Prostate gland (tissue), 2 donors: ENCODE results near the gene IL6. TPM values are rescaled to one million over a fixed set of nuclear protein-coding genes. Genes with fewer than 3 reads are reported as not detected.
A peak's percentile ranks its signal among the peaks of the same experiment; 100 is the strongest.
"Not testable (repeated sequence)": the region's sequence is repeated elsewhere in the genome, so short reads cannot be mapped to it uniquely, and the experiment has no call there.

ENCODE experiments used
- DNase-seq: peaks from one replicate; pipeline ENCODE4 v3.0.0-alpha.2; 2019; ENCODE audit warnings: low spot score
- H3K27ac ChIP-seq, 2 donors: fragments of 200-600 bp; sonication (generic); 2 replicates each; pipeline ENCODE4 v1.5.1; 2017 to 2019
- H3K27me3 ChIP-seq: fragments of 200-600 bp; sonication (generic); replicated peaks from 2 replicates; pipeline ENCODE4 v1.5.1; 2019; ENCODE audit not compliant: insufficient read depth
- H3K36me3 ChIP-seq, 2 donors: fragments of 200-600 bp; sonication (generic); 1 replicate in 1 of 2; 2 replicates in 1 of 2; pipeline versions ENCODE4 v1.5.1 to v1.8.1; 2017 to 2019
- H3K4me1 ChIP-seq: fragments of 200-600 bp; sonication (generic); replicated peaks from 2 replicates; pipeline ENCODE4 v1.5.1; 2019
- H3K4me3 ChIP-seq, 2 donors: fragments of 200-600 bp; sonication (generic); 2 replicates each; pipeline ENCODE4 v1.5.1; 2017 to 2019
- H3K9me3 ChIP-seq: fragments of 200-600 bp; sonication (generic); 2 replicates; pipeline ENCODE4 v1.5.1; 2017
- CTCF ChIP-seq, 4 experiments: fragments of 200-600 bp in 2 of 4; fragments of 450-650 bp in 2 of 4; sonication (generic) in 2 of 4; IDR thresholded peaks; 1 replicate in 3 of 4; 2 replicates in 1 of 4; pipeline ENCODE4 v1.5.1; 2016 to 2019; ENCODE audit warnings: antibody characterized with exemption in 4 of 4, mild to moderate bottlenecking in 2 of 4, moderate library complexity in 2 of 4
- POLR2A ChIP-seq: fragments of 450-650 bp; IDR thresholded peaks from one replicate; pipeline ENCODE4 v1.6.1; 2016; ENCODE audit warnings: antibody characterized with exemption, mild to moderate bottlenecking
- POLR2AphosphoS5 ChIP-seq: sonication (generic); formaldehyde crosslinking; IDR thresholded peaks from one replicate; pipeline ENCODE4 v1.6.1; 2017; ENCODE audit warnings: antibody characterized with exemption
- WGBS: methylation state at CpG from one replicate; pipeline ENCODE4 v1.1.5; 2018; 5-methylcytosine and 5-hydroxymethylcytosine counted together
- intact Hi-C: fragments of 100-400 bp; cut with DNase I; formaldehyde crosslinking; loops from one replicate; pipeline ENCODE4 v1.14.2; 2022
- total RNA-seq, 2 donors: library from RNA; depleted of rRNA; stranded (reverse); fragments of >200 nt; gene quantifications; one replicate each; pipeline ENCODE4 v1.1.0, GENCODE V29; 2016

Gene IL6
- total RNA-seq, result not detected

GRCh38 chr7:22726907-22727713, at the start of gene IL6:
Gene IL6 (plus strand): TSS chr7:22727200. CDS start chr7:22727263, 63 bp downstream.
- peak; percentile 14 for DNase-seq
- H3K4me3 ChIP-seq, result no peak within 1 kb of the TSS
- TF ChIP-seq POLR2A (no peak), CTCF (IDR thresholded peaks at IDR 0.05) (no peak), POLR2AphosphoS5 (no peak)
- no peaks in the 10 kb centered on the region for H3K27me3 ChIP-seq
- H3K27ac ChIP-seq, result no peak within 1 kb of the TSS
- WGBS, result 32% methylated on average over 28 of the region's 28 CpGs
- intact Hi-C loops, result loop anchor here (2.0 to 5.0 kb wide), 2 partner anchors 166 to 330 kb away; no protein-coding TSS in a partner anchor
- H3K36me3 ChIP-seq, result no peaks in the 10 kb centered on the region
- no peaks in the 10 kb centered on the region for H3K4me1 ChIP-seq
- no peaks in the 10 kb centered on the region for H3K9me3 ChIP-seq

- H3K9me3 ChIP-seq, H3K36me3 ChIP-seq, DNase-seq, intact Hi-C loops, H3K4me1 ChIP-seq, H3K4me3 ChIP-seq, H3K27me3 ChIP-seq, H3K27ac ChIP-seq: not testable (repeated sequence)
- 94% methylated on average over 5 of the region's 5 CpGs for WGBS
These were observed 49.7 kb upstream of the IL6 start for GRCh38 chr7:22677263-22677662.

GRCh38 chr7:22677680-22678079, 49.3 kb upstream of the IL6 start:
- 72% methylated on average over 6 of the region's 6 CpGs for WGBS
- intact Hi-C loops, result no loop called here
- H3K36me3 ChIP-seq, result no peaks in the 10 kb centered on the region

GRCh38 chr7:22680482-22680911, 46.5 kb upstream of the IL6 start:
- no peak for DNase-seq
- no peaks in the 10 kb centered on the region for H3K36me3 ChIP-seq
- no peaks in the 10 kb centered on the region for H3K27me3 ChIP-seq
- no peak overlapping the region for H3K27ac ChIP-seq
- TF ChIP-seq POLR2A, result no peak
- no peak for TF ChIP-seq POLR2AphosphoS5
- TF ChIP-seq CTCF (IDR thresholded peaks at IDR 0.05), result no peak
- H3K4me1 ChIP-seq, result no peaks in the 10 kb centered on the region
- H3K9me3 ChIP-seq, result no peaks in the 10 kb centered on the region
- WGBS, result 79% methylated on average over 5 of the region's 5 CpGs
- H3K4me3 ChIP-seq, result no peak overlapping the region
- intact Hi-C loops, result no loop called here

More at GRCh38 chr7:22677680-22678079, 49.3 kb upstream of the IL6 start:
- Histone ChIP-seq H3K4me3 (no peak overlapping the region), H3K27me3 (no peaks in the 10 kb centered on the region), H3K27ac (no peak overlapping the region), H3K4me1 (no peaks in the 10 kb centered on the region), H3K9me3 (no peaks in the 10 kb centered on the region)
- TF ChIP-seq POLR2AphosphoS5 (no peak), POLR2A (no peak), CTCF (IDR thresholded peaks at IDR 0.05) (no peak)
- no peak for DNase-seq

GRCh38 chr7:22681312-22681711, 45.7 kb upstream of the IL6 start:
- Histone ChIP-seq H3K27ac (no peak overlapping the region), H3K9me3 (no peaks in the 10 kb centered on the region), H3K36me3 (no peaks in the 10 kb centered on the region), H3K4me1 (no peaks in the 10 kb centered on the region), H3K4me3 (no peak overlapping the region), H3K27me3 (no peaks in the 10 kb centered on the region)
- intact Hi-C loops, result no loop called here
- no peak for DNase-seq
- 77% methylated on average over 2 of the region's 2 CpGs for WGBS
- TF ChIP-seq POLR2AphosphoS5 (no peak), CTCF (IDR thresholded peaks at IDR 0.05) (no peak), POLR2A (no peak)
